ENCODE measurements around the gene PTGR3.

- TF ChIP-seq, protein P1, sequence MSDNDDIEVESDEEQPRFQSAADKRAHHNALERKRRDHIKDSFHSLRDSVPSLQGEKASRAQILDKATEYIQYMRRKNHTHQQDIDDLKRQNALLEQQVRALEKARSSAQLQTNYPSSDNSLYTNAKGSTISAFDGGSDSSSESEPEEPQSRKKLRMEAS (IDR thresholded peaks at IDR 0.05) = peak; percentile 88
- TF ChIP-seq NFIC (IDR thresholded peaks at IDR 0.05) (peak; percentile 90), USF1 (IDR thresholded peaks at IDR 0.05) (peak; percentile 37), YY1 (IDR thresholded peaks at IDR 0.05; ENCODE audit: low read depth) (peak; percentile 78), EGR1 (IDR thresholded peaks at IDR 0.05) (peak; percentile 66), CREB1 (IDR thresholded peaks at IDR 0.05; ENCODE audit: low read depth) (no peak), TAF1 (IDR thresholded peaks at IDR 0.05; ENCODE audit: low read depth) (no peak), TEAD4 (IDR thresholded peaks at IDR 0.05) (peak; percentile 60), ZBTB7A (IDR thresholded peaks at IDR 0.05; ENCODE audit: low read depth) (no peak), CEBPB (IDR thresholded peaks at IDR 0.05) (no peak)
Observed at GRCh38 chr18:75183973-75184493, 24.9 kb downstream of the PTGR3 start.
